HEK293 (cell line): ENCODE measurements around the gene DGUOK.

Experiments used
- CTCF ChIA-PET: fragments of 350-600 bp; formaldehyde crosslinking; extraction: SDS; loops from one replicate; lab custom pipeline; 2021; ENCODE audit warnings: antibody characterized with exemption; lab: Yijun Ruan, JAX
- POLR2A ChIA-PET: fragments of 300-600 bp; formaldehyde crosslinking; extraction: SDS; loops from one replicate; lab custom pipeline; 2020; ENCODE audit warnings: antibody characterized with exemption, inconsistent platforms; lab: Yijun Ruan, JAX
- H3K27ac ChIP-seq: fragments of 200-500 bp; sonication (Bioruptor generic); 2 replicates; pipeline ENCODE4 v1.5.1; 2014; ENCODE audit warnings: low read depth, low read length, control low read depth, inconsistent platforms; ENCODE audit errors: extremely low read depth
- H3K36me3 ChIP-seq, 2 experiments: fragments of 200-500 bp in 1 of 2; sonication (Bioruptor generic) in 1 of 2; 1 replicate in 1 of 2; 2 replicates in 1 of 2; pipeline ENCODE4 v1.5.1; 2014 to 2017; ENCODE audit warnings: inconsistent platforms in 2 of 2, low read length in 2 of 2; ENCODE audit not compliant: control insufficient read depth in 2 of 2, insufficient read depth in 1 of 2
- H3K4me1 ChIP-seq: fragments of 200-500 bp; sonication (Bioruptor generic); 2 replicates; pipeline ENCODE4 v1.5.1; 2014; ENCODE audit warnings: mild to moderate bottlenecking, low read length, inconsistent platforms; ENCODE audit not compliant: control insufficient read depth, insufficient read depth
- H3K4me3 ChIP-seq: 2 replicates; pipeline ENCODE4 v1.5.1; 2011; ENCODE audit warnings: low read depth, mild to moderate bottlenecking, control low read depth, low read length, moderate library complexity
- H3K9me3 ChIP-seq: fragments of 200-500 bp; sonication (Bioruptor generic); 2 replicates; pipeline ENCODE4 v1.5.1; 2014; ENCODE audit warnings: low read depth, low read length, inconsistent platforms; ENCODE audit not compliant: control insufficient read depth, insufficient read depth
- ATF2 ChIP-seq: fragments of 450-650 bp; formaldehyde crosslinking; IDR thresholded peaks from 2 replicates; pipeline ENCODE4 v1.5.1; 2016; ENCODE audit warnings: missing biosample characterization, missing genetic modification characterization, low read depth
- BCL6B ChIP-seq: fragments of 450-650 bp; formaldehyde crosslinking; IDR thresholded peaks from 2 replicates; pipeline ENCODE4 v1.5.1; 2017; ENCODE audit warnings: missing biosample characterization, missing genetic modification characterization
- HOXD13 ChIP-seq: sonication (generic); formaldehyde crosslinking; IDR thresholded peaks from 2 replicates; pipeline ENCODE4 v1.8.0; 2022; ENCODE audit warnings: missing genetic modification reagents, borderline replicate concordance
- KLF7 ChIP-seq: fragments of 450-650 bp; formaldehyde crosslinking; IDR thresholded peaks from 2 replicates; pipeline ENCODE4 v1.5.1; 2016; ENCODE audit warnings: missing biosample characterization, missing genetic modification characterization, borderline replicate concordance
- OVOL3 ChIP-seq: fragments of 450-650 bp; formaldehyde crosslinking; IDR thresholded peaks from 2 replicates; pipeline ENCODE4 v1.5.1; 2016; ENCODE audit warnings: missing biosample characterization, missing genetic modification characterization
- PATZ1 ChIP-seq: fragments of 450-650 bp; formaldehyde crosslinking; IDR thresholded peaks from 2 replicates; pipeline ENCODE4 v1.5.1; 2016; ENCODE audit warnings: missing biosample characterization, missing genetic modification characterization
- SALL2 ChIP-seq: fragments of 450-650 bp; formaldehyde crosslinking; IDR thresholded peaks from 2 replicates; pipeline ENCODE4 v1.5.0; 2017; ENCODE audit warnings: missing biosample characterization, mild to moderate bottlenecking, missing genetic modification characterization, borderline replicate concordance
- TSHZ1 ChIP-seq: fragments of 450-650 bp; formaldehyde crosslinking; IDR thresholded peaks from 2 replicates; pipeline ENCODE4 v1.5.1; 2016; ENCODE audit warnings: missing biosample characterization, missing genetic modification characterization, borderline replicate concordance
- WT1 ChIP-seq: fragments of 450-650 bp; formaldehyde crosslinking; IDR thresholded peaks from 2 replicates; pipeline ENCODE4 v1.5.1; 2016; ENCODE audit warnings: missing biosample characterization, missing genetic modification characterization
- ZFP3 ChIP-seq: fragments of 450-650 bp; formaldehyde crosslinking; IDR thresholded peaks from 2 replicates; pipeline ENCODE4 v1.5.1; 2016; ENCODE audit warnings: low read depth, missing biosample characterization, missing genetic modification characterization
- ZIC2 ChIP-seq: fragments of 450-650 bp; formaldehyde crosslinking; IDR thresholded peaks from 2 replicates; pipeline ENCODE4 v1.5.1; 2016; ENCODE audit warnings: missing biosample characterization, missing genetic modification characterization
- ZNF211 ChIP-seq: fragments of 450-650 bp; formaldehyde crosslinking; IDR thresholded peaks from 2 replicates; pipeline ENCODE4 v1.5.1; 2016; ENCODE audit warnings: low read depth, missing biosample characterization, missing genetic modification characterization
- ZNF23 ChIP-seq: fragments of 450-650 bp; formaldehyde crosslinking; IDR thresholded peaks from 2 replicates; pipeline ENCODE4 v1.5.1; 2016; ENCODE audit warnings: missing biosample characterization, missing genetic modification characterization, borderline replicate concordance
- ZNF266 ChIP-seq: fragments of 450-650 bp; formaldehyde crosslinking; IDR thresholded peaks from 2 replicates; pipeline ENCODE4 v1.5.1; 2016; ENCODE audit warnings: missing biosample characterization, missing genetic modification characterization, low read depth
- ZNF302 ChIP-seq: fragments of 450-650 bp; formaldehyde crosslinking; IDR thresholded peaks from 2 replicates; pipeline ENCODE4 v1.5.1; 2016; ENCODE audit warnings: missing biosample characterization, missing genetic modification characterization, low read depth
- ZNF529 ChIP-seq: fragments of 450-650 bp; formaldehyde crosslinking; IDR thresholded peaks from 2 replicates; pipeline ENCODE4 v1.5.1; 2017; ENCODE audit warnings: missing genetic modification characterization, missing biosample characterization; ENCODE audit not compliant: insufficient replicate concordance
- ZNF544 ChIP-seq: fragments of 450-650 bp; formaldehyde crosslinking; IDR thresholded peaks from 2 replicates; pipeline ENCODE4 v1.5.0; 2017; ENCODE audit warnings: missing biosample characterization, missing genetic modification characterization
- ZNF596 ChIP-seq: fragments of 450-650 bp; IDR thresholded peaks from 2 replicates; pipeline ENCODE4 v1.5.0; 2018; ENCODE audit warnings: missing biosample characterization, mild to moderate bottlenecking, missing genetic modification characterization, moderate library complexity
- ZNF623 ChIP-seq: fragments of 450-650 bp; formaldehyde crosslinking; IDR thresholded peaks from 2 replicates; pipeline ENCODE4 v1.5.1; 2016; ENCODE audit warnings: missing biosample characterization, missing genetic modification characterization

DGUOK gene

GRCh38 chr2:73914667-73915066, 12.0 kb upstream of the DGUOK start:
- POLR2A ChIA-PET, result interaction anchor here (0.5 kb wide), 1 partner anchor 16 kb away, joined by 5 read pairs; no protein-coding TSS in a partner anchor
- CTCF ChIA-PET, result no interaction called here
- Histone ChIP-seq H3K27ac (no peak overlapping the region), H3K4me3 (no peak overlapping the region), H3K4me1 (no peaks in the 10 kb centered on the region), H3K9me3 (no peaks in the 10 kb centered on the region), H3K36me3 (no peaks in the 10 kb centered on the region)
- TF ChIP-seq ZNF596, result no peak
- no peak for TF ChIP-seq SALL2
- TF ChIP-seq OVOL3, result no peak
- TF ChIP-seq HOXD13 (CRISPR knock-in tag), result no peak
- TF ChIP-seq ZNF302 (tag by site-specific recombination), result no peak
- no peak for TF ChIP-seq ZNF623 (tag by site-specific recombination)
- TF ChIP-seq KLF7 (tag by site-specific recombination), result no peak
- TF ChIP-seq ATF2, result no peak
- no peak for TF ChIP-seq ZNF544 (tag by site-specific recombination)
- no peak for TF ChIP-seq ZIC2 (tag by site-specific recombination)
- no peak for TF ChIP-seq ZNF23 (tag by site-specific recombination)
- TF ChIP-seq BCL6B (tag by site-specific recombination), result no peak
- no peak for TF ChIP-seq TSHZ1
- no peak for TF ChIP-seq ZNF266 (tag by site-specific recombination)
- no peak for TF ChIP-seq WT1 (tag by site-specific recombination)
- no peak for TF ChIP-seq ZNF529 (tag by site-specific recombination)
- TF ChIP-seq ZNF211 (tag by site-specific recombination), result no peak
- TF ChIP-seq PATZ1, result no peak
- TF ChIP-seq ZFP3 (tag by site-specific recombination), result no peak
- TF ChIP-seq, all 188 proteins: peak for 0
